GM12873 (cell line): ENCODE measurements around the gene SUPV3L1.

Experiments
- CTCF ChIP-seq: IDR thresholded peaks from 2 replicates; pipeline ENCODE4 v1.5.1; 2012; ENCODE audit warnings: low read depth, mild to moderate bottlenecking, moderate library complexity, low read length, control low read depth; ENCODE audit not compliant: insufficient read depth; ENCODE audit errors: missing control alignments

Gene SUPV3L1

DNA sequence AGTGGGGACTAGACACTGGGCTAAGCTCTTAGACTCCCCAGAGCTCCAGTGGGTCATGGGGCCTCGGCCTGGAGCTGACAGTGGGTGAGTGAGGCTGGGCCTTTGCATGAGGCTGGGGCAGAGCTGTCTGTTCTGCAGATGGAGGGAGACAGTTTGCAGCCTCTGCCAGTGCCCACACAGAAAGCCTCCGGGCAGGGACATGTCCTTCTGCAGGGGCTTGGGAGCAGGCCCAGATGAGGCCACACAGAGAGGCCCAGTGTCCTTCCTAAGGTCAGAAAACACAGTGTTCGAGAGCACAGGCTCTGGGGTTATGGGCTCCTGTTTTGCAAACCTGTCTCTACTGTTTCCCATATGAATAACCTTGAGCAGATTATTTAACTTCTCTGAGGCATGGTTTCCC lies 73.1 kb downstream of the SUPV3L1 start:
- TF ChIP-seq CTCF: no peak

GRCh38 chr10:69254877-69255276 lies 74.8 kb downstream of the SUPV3L1 start:
- no peak for TF ChIP-seq CTCF
